H1 (cell line): Measurements from ENCODE around the gene PIP5K1B.

Source experiments
- CREB1 ChIP-seq: IDR thresholded peaks from 2 replicates; pipeline ENCODE4 v1.6.1; 2012; ENCODE audit warnings: inconsistent platforms
- EZH2 ChIP-seq: fragments of 200-600 bp; sonication (generic); IDR thresholded peaks from 2 replicates; pipeline ENCODE4 v1.7.1; 2012; ENCODE audit warnings: low read depth, mild to moderate bottlenecking, moderate library complexity, low read length, inconsistent platforms; ENCODE audit not compliant: severe bottlenecking
- GABPA ChIP-seq: IDR thresholded peaks from 2 replicates; pipeline ENCODE4 v1.6.1; 2011; ENCODE audit warnings: mild to moderate bottlenecking, low read length, moderate library complexity, borderline replicate concordance; ENCODE audit not compliant: insufficient read depth
- KDM1A ChIP-seq: fragments of 200-600, 300-600 bp; sonication (generic); IDR thresholded peaks from 2 replicates; pipeline ENCODE4 v1.7.1; 2016; ENCODE audit warnings: mild to moderate bottlenecking, low read length, borderline replicate concordance
- MAFK ChIP-seq: IDR thresholded peaks from 2 replicates; pipeline ENCODE4 v1.6.1; 2012; ENCODE audit warnings: low read depth, mild to moderate bottlenecking, improper control_type of control experiment, low read length
- POLR2A ChIP-seq, 2 experiments: IDR thresholded peaks; 1 replicate in 1 of 2; 2 replicates in 1 of 2; pipeline ENCODE4 v1.6.1; 2011; ENCODE audit warnings: low read depth in 2 of 2, low read length in 2 of 2, mild to moderate bottlenecking in 2 of 2; ENCODE audit errors: control extremely low read depth in 1 of 2
- RAD21 ChIP-seq, 2 experiments: IDR thresholded peaks in 1 of 2; conservative IDR thresholded peaks in 1 of 2; 2 replicates each; pipeline ENCODE4 v1.6.1; 2011; ENCODE audit warnings: low read depth in 2 of 2, low read length in 2 of 2, improper control_type of control experiment in 1 of 2, inconsistent platforms in 1 of 2, mild to moderate bottlenecking in 1 of 2, moderate library complexity in 1 of 2
- RNF2 ChIP-seq: fragments of 200-900, 300-1000 bp; sonication (generic); IDR thresholded peaks from 2 replicates; pipeline ENCODE4 v1.7.1; 2016; ENCODE audit warnings: borderline replicate concordance, low read depth, mild to moderate bottlenecking, antibody characterized with exemption, low read length; ENCODE audit not compliant: poor library complexity, severe bottlenecking; ENCODE audit errors: missing control alignments
- SIN3A ChIP-seq, 2 experiments: IDR thresholded peaks in 1 of 2; conservative IDR thresholded peaks in 1 of 2; 2 replicates each; pipeline ENCODE4 v1.6.1; 2011 to 2012; ENCODE audit warnings: low read length in 2 of 2, improper control_type of control experiment in 1 of 2, low read depth in 1 of 2, mild to moderate bottlenecking in 1 of 2
- TAF1 ChIP-seq: IDR thresholded peaks from 2 replicates; pipeline ENCODE4 v1.6.1; 2011; ENCODE audit warnings: mild to moderate bottlenecking, low read depth, low read length
- YY1 ChIP-seq: IDR thresholded peaks from 2 replicates; pipeline ENCODE4 v1.6.1; 2011; ENCODE audit warnings: low read depth, mild to moderate bottlenecking, low read length
- TF ChIP-seq, protein P1 (sequence below), 3 experiments: IDR thresholded peaks; 1 replicate in 2 of 3; 2 replicates in 1 of 3; pipeline versions ENCODE4 v1.5.1 to v1.6.1; 2011; ENCODE audit warnings: low read length in 3 of 3, mild to moderate bottlenecking in 3 of 3, inconsistent platforms in 2 of 3, low read depth in 1 of 3, moderate library complexity in 1 of 3; ENCODE audit not compliant: insufficient read depth in 1 of 3; ENCODE audit errors: control extremely low read depth in 1 of 3
- TF ChIP-seq, protein P2 (sequence below): IDR thresholded peaks from 2 replicates; pipeline ENCODE4 v1.6.1; 2012; ENCODE audit warnings: inconsistent platforms

DNA sequence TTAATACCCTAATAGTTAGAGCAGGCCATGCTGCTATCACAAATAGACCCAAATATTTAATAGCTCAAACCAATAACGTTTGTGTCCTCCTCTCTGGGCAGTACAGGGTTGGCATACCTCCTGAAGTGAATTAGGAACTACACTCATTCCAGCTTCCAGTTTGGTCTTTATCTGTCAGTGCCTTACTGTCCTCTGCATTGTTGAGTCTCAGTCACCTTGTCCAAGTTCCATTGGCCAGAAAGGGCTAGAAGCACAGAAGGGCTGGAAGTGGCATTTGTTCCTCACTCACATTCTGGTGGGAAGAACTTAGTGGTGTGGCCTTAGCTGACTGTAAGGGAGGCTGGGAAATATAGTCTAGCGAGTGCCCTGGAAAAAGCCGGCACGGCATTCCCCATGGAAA lies 341.7 kb downstream of the PIP5K1B start:
- TF ChIP-seq GABPA (no peak), EZH2 (no peak), KDM1A (no peak), POLR2A (IDR thresholded peaks at IDR 0.05; ENCODE audit: control extremely low read depth in 1 of 2, low read depth in 2 of 2, low read length in 2 of 2) (no peak), SIN3A (conservative IDR thresholded peaks at IDR 0.05 in 1 of 2, IDR thresholded peaks at IDR 0.05 in 1 of 2; ENCODE audit: low read depth in 1 of 2, low read length in 2 of 2) (no peak), TAF1 (no peak), CREB1 (no peak), RAD21 (IDR thresholded peaks at IDR 0.05 in 1 of 2, conservative IDR thresholded peaks at IDR 0.05 in 1 of 2; ENCODE audit: low read depth in 2 of 2, low read length in 2 of 2) (no peak), MAFK (no peak), YY1 (no peak), RNF2 (no peak)
- TF ChIP-seq, protein P1, sequence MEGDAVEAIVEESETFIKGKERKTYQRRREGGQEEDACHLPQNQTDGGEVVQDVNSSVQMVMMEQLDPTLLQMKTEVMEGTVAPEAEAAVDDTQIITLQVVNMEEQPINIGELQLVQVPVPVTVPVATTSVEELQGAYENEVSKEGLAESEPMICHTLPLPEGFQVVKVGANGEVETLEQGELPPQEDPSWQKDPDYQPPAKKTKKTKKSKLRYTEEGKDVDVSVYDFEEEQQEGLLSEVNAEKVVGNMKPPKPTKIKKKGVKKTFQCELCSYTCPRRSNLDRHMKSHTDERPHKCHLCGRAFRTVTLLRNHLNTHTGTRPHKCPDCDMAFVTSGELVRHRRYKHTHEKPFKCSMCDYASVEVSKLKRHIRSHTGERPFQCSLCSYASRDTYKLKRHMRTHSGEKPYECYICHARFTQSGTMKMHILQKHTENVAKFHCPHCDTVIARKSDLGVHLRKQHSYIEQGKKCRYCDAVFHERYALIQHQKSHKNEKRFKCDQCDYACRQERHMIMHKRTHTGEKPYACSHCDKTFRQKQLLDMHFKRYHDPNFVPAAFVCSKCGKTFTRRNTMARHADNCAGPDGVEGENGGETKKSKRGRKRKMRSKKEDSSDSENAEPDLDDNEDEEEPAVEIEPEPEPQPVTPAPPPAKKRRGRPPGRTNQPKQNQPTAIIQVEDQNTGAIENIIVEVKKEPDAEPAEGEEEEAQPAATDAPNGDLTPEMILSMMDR (IDR thresholded peaks at IDR 0.05; ENCODE audit: control extremely low read depth in 1 of 3, insufficient read depth in 1 of 3, low read depth in 1 of 3, low read length in 3 of 3): no peak
- TF ChIP-seq, protein P2, sequence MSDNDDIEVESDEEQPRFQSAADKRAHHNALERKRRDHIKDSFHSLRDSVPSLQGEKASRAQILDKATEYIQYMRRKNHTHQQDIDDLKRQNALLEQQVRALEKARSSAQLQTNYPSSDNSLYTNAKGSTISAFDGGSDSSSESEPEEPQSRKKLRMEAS: no peak
